GM23338 (cell line): ENCODE results near the gene CCDC90B. TPM values are rescaled to one million over a fixed set of nuclear protein-coding genes. Genes with fewer than 3 reads are reported as not detected.

ENCODE experiments used
- ATAC-seq: fragments of 200-7000 bp; cut with Tn5 transposase; 3 replicates; pipeline ENCODE4 v1.9.1; 2020
- DNase-seq: peaks from one replicate; pipeline ENCODE4 v3.0.0-alpha.2; 2015; ENCODE audit warnings: low spot score
- H2AFZ ChIP-seq: fragments of 200-600 bp; sonication (generic); 2 replicates; pipeline ENCODE4 v1.8.0; 2016; ENCODE audit warnings: antibody characterized with exemption, mild to moderate bottlenecking, moderate library complexity
- H3F3A ChIP-seq: fragments of 200-600 bp; sonication (generic); replicated peaks from 2 replicates; pipeline ENCODE4 v1.8.0; 2017; ENCODE audit warnings: antibody characterized with exemption, mixed run types, low read depth
- H3K27ac ChIP-seq: fragments of 200-600 bp; sonication (generic); 2 replicates; pipeline ENCODE4 v1.6.1; 2016; ENCODE audit warnings: low read depth
- H3K27me3 ChIP-seq: fragments of 200-600 bp; sonication (generic); 2 replicates; pipeline ENCODE4 v1.8.0; 2016; ENCODE audit warnings: mild to moderate bottlenecking, mixed run types, moderate library complexity; ENCODE audit not compliant: insufficient read depth
- H3K36me3 ChIP-seq: fragments of 200-600 bp; sonication (generic); 2 replicates; pipeline ENCODE4 v1.8.0; 2016; ENCODE audit warnings: mild to moderate bottlenecking; ENCODE audit not compliant: insufficient read depth
- H3K4me1 ChIP-seq: fragments of 200-600 bp; sonication (generic); 2 replicates; pipeline ENCODE4 v1.8.0; 2016; ENCODE audit warnings: mild to moderate bottlenecking, moderate library complexity; ENCODE audit not compliant: insufficient read depth
- H3K4me2 ChIP-seq: fragments of 200-600 bp; sonication (generic); 2 replicates; pipeline ENCODE4 v1.7.1; 2017; ENCODE audit warnings: mixed run types
- H3K4me3 ChIP-seq: fragments of 200-600 bp; sonication (generic); 2 replicates; pipeline ENCODE4 v1.6.1; 2016; ENCODE audit warnings: mixed run types
- H3K79me2 ChIP-seq: fragments of 200-600 bp; sonication (generic); replicated peaks from 2 replicates; pipeline ENCODE4 v1.8.0; 2017; ENCODE audit warnings: mild to moderate bottlenecking; ENCODE audit not compliant: insufficient read depth
- H3K9me2 ChIP-seq: fragments of 200-600 bp; sonication (generic); 2 replicates; pipeline ENCODE4 v1.8.0; 2017; ENCODE audit not compliant: insufficient read depth
- H4K20me1 ChIP-seq: fragments of 200-600 bp; sonication (generic); replicated peaks from 2 replicates; pipeline ENCODE4 v1.8.0; 2017; ENCODE audit warnings: mild to moderate bottlenecking; ENCODE audit not compliant: insufficient read depth
- H3K27ac Mint-ChIP-seq: 2 replicates; pipeline ENCODE4 v1.8.0; 2020; ENCODE audit warnings: inconsistent platforms, mild to moderate bottlenecking, moderate library complexity, mixed read lengths
- H3K27me3 Mint-ChIP-seq: 3 replicates; pipeline ENCODE4 v1.8.0; 2022; ENCODE audit warnings: low read depth, mild to moderate bottlenecking, moderate library complexity, mixed read lengths, inconsistent platforms; ENCODE audit not compliant: insufficient read depth, poor library complexity
- H3K36me3 Mint-ChIP-seq: 3 replicates; pipeline ENCODE4 v1.8.0; 2021; ENCODE audit warnings: low read depth, mild to moderate bottlenecking, inconsistent platforms, moderate library complexity, mixed read lengths
- H3K4me1 Mint-ChIP-seq: 3 replicates; pipeline ENCODE4 v1.8.0; 2020; ENCODE audit warnings: mild to moderate bottlenecking, inconsistent platforms, mixed read lengths
- H3K4me3 Mint-ChIP-seq: 3 replicates; pipeline ENCODE4 v1.8.0; 2021; ENCODE audit warnings: moderate library complexity, mild to moderate bottlenecking, inconsistent platforms, mixed read lengths
- H3K9me3 Mint-ChIP-seq: 3 replicates; pipeline ENCODE4 v1.8.0; 2020; ENCODE audit warnings: moderate library complexity, mild to moderate bottlenecking, inconsistent platforms, mixed read lengths
- CREB1 ChIP-seq: fragments of 250-450 bp; sonication (Bioruptor Pico); IDR thresholded peaks from 2 replicates; pipeline ENCODE4 v1.5.0; 2020; ENCODE audit warnings: low read depth, mild to moderate bottlenecking, moderate library complexity
- EZH2 ChIP-seq: fragments of 200-600 bp; sonication (generic); IDR thresholded peaks from one replicate; pipeline ENCODE4 v1.8.0; 2017; ENCODE audit warnings: antibody characterized with exemption, mild to moderate bottlenecking, low read depth; ENCODE audit not compliant: unreplicated experiment
- EZH2phosphoT487 ChIP-seq: fragments of 200-600 bp; sonication (generic); IDR thresholded peaks from one replicate; pipeline ENCODE4 v1.8.1; 2018; ENCODE audit warnings: antibody characterized with exemption; ENCODE audit not compliant: unreplicated experiment
- JUNB ChIP-seq: IDR thresholded peaks from one replicate; pipeline ENCODE4 v1.6.1; 2016; ENCODE audit warnings: antibody characterized with exemption; ENCODE audit not compliant: unreplicated experiment
- NANOG ChIP-seq: IDR thresholded peaks from 2 replicates; pipeline ENCODE4 v1.6.1; 2016; ENCODE audit warnings: antibody characterized with exemption, borderline replicate concordance
- POLR2AphosphoS5 ChIP-seq: IDR thresholded peaks from 2 replicates; pipeline ENCODE4 v1.6.1; 2016; ENCODE audit warnings: antibody characterized with exemption, low read depth
- STAT1 ChIP-seq: IDR thresholded peaks from one replicate; pipeline ENCODE4 v1.6.1; 2016; ENCODE audit warnings: antibody characterized with exemption; ENCODE audit not compliant: unreplicated experiment
- ZNF114 ChIP-seq: fragments of 250-450 bp; sonication (Bioruptor Pico); IDR thresholded peaks from 2 replicates; pipeline ENCODE4 v1.5.0; 2020; ENCODE audit warnings: mild to moderate bottlenecking, moderate library complexity
- ZNF331 ChIP-seq: fragments of 250-450 bp; sonication (Bioruptor Pico); IDR thresholded peaks from 2 replicates; pipeline ENCODE4 v1.5.0; 2020; ENCODE audit warnings: low read depth, mild to moderate bottlenecking, moderate library complexity
- polyA plus RNA-seq: library from polyadenylated mRNA; unstranded; fragments of >200 nt; fragmentation: Nextera tagmentation; extraction: Ambion mirVana; gene quantifications from 2 replicates; pipeline ENCODE4 v1.2.1, GENCODE V29; 2016
- total RNA-seq: library from RNA; depleted of rRNA; stranded (reverse); fragments of >200 nt; shearing (Covaris generic); gene quantifications from 2 replicates; pipeline ENCODE4 v1.2.3, GENCODE V29; 2014
- TF ChIP-seq, protein P1 (sequence below): fragments of 250-450 bp; sonication (Bioruptor Pico); IDR thresholded peaks from 2 replicates; pipeline ENCODE4 v1.5.0; 2020; ENCODE audit warnings: mild to moderate bottlenecking, moderate library complexity
- TF ChIP-seq, protein P2 (sequence below), 2 experiments: fragments of 200-600 bp in 1 of 2; sonication (generic) in 1 of 2; conservative IDR thresholded peaks; 2 replicates each; pipeline versions ENCODE4 v1.5.1 to v1.6.1; 2016 to 2017; ENCODE audit warnings: antibody characterized with exemption in 2 of 2, low read depth in 2 of 2, mild to moderate bottlenecking in 2 of 2, moderate library complexity in 1 of 2

CCDC90B gene
- total and polyA plus RNA-seq, 2 experiments from 2014 or later = 55.1 to 89.0 TPM

DNA sequence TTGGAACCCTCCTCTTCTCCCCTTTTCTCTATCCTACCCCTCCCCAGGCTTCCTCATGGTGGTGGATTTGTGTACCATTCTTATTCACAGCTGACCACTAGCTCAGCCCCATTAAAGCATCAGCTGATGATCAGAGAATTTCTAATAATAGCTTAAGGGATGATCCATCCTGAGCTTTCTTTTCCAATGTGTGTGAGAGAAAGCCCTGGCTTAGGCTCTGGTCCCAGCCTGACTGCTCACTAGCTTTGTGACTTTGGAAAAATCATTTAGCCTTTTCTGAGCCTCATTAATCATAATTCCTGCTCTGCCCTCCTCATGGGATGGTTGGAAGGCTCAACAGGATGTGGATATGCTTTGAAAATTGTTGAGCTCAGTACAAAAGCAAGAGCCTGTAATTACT is 26.3 kb upstream of the CCDC90B start:
- Mint-ChIP-seq H3K27ac (no peak overlapping the region), H3K4me1 (no peaks in the 10 kb centered on the region)
- no peak for DNase-seq

More for the DNA sequence above, 26.3 kb upstream of the CCDC90B start:
- Mint-ChIP-seq H3K36me3 (0 out of 3 replicates have a peak, but pooled peaks cover 4% of the 10 kb centered on the region), H3K9me3 (peaks cover 7% of the 10 kb centered on the region), H3K4me3 (no peak overlapping the region), H3K27me3 (no peaks in the 10 kb centered on the region)
- no peak for ATAC-seq
- H3K27ac ChIP-seq = no peak overlapping the region
- H3K4me1 ChIP-seq = no peaks in the 10 kb centered on the region
- no peak overlapping the region for H2AFZ ChIP-seq
- no peaks in the 10 kb centered on the region for H4K20me1 ChIP-seq
- H3K4me3 ChIP-seq = no peak overlapping the region
- no peak overlapping the region for H3K4me2 ChIP-seq
- H3K79me2 ChIP-seq = no peaks in the 10 kb centered on the region
- no peaks in the 10 kb centered on the region for H3K27me3 ChIP-seq
- no peak for TF ChIP-seq JUNB
- TF ChIP-seq ZNF331 (CRISPR knock-in tag) = no peak
- no peak for TF ChIP-seq POLR2AphosphoS5
- no peak for TF ChIP-seq EZH2
- no peak for TF ChIP-seq ZNF114 (CRISPR knock-in tag)
- TF ChIP-seq, protein P1, sequence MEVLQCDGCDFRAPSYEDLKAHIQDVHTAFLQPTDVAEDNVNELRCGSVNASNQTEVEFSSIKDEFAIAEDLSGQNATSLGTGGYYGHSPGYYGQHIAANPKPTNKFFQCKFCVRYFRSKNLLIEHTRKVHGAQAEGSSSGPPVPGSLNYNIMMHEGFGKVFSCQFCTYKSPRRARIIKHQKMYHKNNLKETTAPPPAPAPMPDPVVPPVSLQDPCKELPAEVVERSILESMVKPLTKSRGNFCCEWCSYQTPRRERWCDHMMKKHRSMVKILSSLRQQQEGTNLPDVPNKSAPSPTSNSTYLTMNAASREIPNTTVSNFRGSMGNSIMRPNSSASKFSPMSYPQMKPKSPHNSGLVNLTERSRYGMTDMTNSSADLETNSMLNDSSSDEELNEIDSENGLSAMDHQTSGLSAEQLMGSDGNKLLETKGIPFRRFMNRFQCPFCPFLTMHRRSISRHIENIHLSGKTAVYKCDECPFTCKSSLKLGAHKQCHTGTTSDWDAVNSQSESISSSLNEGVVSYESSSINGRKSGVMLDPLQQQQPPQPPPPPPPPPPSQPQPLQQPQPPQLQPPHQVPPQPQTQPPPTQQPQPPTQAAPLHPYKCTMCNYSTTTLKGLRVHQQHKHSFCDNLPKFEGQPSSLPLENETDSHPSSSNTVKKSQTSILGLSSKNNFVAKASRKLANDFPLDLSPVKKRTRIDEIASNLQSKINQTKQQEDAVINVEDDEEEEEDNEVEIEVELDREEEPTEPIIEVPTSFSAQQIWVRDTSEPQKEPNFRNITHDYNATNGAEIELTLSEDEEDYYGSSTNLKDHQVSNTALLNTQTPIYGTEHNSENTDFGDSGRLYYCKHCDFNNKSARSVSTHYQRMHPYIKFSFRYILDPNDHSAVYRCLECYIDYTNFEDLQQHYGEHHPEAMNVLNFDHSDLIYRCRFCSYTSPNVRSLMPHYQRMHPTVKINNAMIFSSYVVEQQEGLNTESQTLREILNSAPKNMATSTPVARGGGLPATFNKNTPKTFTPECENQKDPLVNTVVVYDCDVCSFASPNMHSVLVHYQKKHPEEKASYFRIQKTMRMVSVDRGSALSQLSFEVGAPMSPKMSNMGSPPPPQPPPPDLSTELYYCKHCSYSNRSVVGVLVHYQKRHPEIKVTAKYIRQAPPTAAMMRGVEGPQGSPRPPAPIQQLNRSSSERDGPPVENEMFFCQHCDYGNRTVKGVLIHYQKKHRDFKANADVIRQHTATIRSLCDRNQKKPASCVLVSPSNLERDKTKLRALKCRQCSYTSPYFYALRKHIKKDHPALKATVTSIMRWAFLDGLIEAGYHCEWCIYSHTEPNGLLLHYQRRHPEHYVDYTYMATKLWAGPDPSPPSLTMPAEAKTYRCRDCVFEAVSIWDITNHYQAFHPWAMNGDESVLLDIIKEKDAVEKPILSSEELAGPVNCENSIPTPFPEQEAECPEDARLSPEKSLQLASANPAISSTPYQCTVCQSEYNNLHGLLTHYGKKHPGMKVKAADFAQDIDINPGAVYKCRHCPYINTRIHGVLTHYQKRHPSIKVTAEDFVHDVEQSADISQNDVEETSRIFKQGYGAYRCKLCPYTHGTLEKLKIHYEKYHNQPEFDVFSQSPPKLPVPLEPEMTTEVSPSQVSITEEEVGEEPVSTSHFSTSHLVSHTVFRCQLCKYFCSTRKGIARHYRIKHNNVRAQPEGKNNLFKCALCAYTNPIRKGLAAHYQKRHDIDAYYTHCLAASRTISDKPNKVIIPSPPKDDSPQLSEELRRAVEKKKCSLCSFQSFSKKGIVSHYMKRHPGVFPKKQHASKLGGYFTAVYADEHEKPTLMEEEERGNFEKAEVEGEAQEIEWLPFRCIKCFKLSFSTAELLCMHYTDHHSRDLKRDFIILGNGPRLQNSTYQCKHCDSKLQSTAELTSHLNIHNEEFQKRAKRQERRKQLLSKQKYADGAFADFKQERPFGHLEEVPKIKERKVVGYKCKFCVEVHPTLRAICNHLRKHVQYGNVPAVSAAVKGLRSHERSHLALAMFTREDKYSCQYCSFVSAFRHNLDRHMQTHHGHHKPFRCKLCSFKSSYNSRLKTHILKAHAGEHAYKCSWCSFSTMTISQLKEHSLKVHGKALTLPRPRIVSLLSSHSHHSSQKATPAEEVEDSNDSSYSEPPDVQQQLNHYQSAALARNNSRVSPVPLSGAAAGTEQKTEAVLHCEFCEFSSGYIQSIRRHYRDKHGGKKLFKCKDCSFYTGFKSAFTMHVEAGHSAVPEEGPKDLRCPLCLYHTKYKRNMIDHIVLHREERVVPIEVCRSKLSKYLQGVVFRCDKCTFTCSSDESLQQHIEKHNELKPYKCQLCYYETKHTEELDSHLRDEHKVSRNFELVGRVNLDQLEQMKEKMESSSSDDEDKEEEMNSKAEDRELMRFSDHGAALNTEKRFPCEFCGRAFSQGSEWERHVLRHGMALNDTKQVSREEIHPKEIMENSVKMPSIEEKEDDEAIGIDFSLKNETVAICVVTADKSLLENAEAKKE (CRISPR knock-in tag) = no peak
- TF ChIP-seq EZH2phosphoT487 = no peak
- TF ChIP-seq, protein P2, sequence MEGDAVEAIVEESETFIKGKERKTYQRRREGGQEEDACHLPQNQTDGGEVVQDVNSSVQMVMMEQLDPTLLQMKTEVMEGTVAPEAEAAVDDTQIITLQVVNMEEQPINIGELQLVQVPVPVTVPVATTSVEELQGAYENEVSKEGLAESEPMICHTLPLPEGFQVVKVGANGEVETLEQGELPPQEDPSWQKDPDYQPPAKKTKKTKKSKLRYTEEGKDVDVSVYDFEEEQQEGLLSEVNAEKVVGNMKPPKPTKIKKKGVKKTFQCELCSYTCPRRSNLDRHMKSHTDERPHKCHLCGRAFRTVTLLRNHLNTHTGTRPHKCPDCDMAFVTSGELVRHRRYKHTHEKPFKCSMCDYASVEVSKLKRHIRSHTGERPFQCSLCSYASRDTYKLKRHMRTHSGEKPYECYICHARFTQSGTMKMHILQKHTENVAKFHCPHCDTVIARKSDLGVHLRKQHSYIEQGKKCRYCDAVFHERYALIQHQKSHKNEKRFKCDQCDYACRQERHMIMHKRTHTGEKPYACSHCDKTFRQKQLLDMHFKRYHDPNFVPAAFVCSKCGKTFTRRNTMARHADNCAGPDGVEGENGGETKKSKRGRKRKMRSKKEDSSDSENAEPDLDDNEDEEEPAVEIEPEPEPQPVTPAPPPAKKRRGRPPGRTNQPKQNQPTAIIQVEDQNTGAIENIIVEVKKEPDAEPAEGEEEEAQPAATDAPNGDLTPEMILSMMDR (conservative IDR thresholded peaks at IDR 0.05; ENCODE audit: low read depth in 2 of 2) = no peak
- TF ChIP-seq STAT1 = no peak
- TF ChIP-seq NANOG = no peak
- TF ChIP-seq CREB1 (CRISPR knock-in tag) = no peak
- no peaks in the 10 kb centered on the region for H3K36me3 ChIP-seq
- H3F3A ChIP-seq = no peaks in the 10 kb centered on the region
- H3K9me2 ChIP-seq = no peaks in the 10 kb centered on the region
